Astrocyte of the spinal cord (primary cell): ENCODE measurements around the gene PRRX2.
A peak's percentile ranks its signal among the peaks of the same experiment; 100 is the strongest.

ENCODE experiments used
- DNase-seq: peaks from one replicate; pipeline ENCODE4 v3.0.0; 2011; ENCODE audit warnings: low read depth, low spot score
- H3K4me3 ChIP-seq: 2 replicates; pipeline ENCODE4 v1.5.1; 2011; ENCODE audit warnings: low read depth, mild to moderate bottlenecking, low read length, moderate library complexity
- CTCF ChIP-seq: IDR thresholded peaks from 2 replicates; pipeline ENCODE4 v1.5.1; 2012; ENCODE audit warnings: low read depth, mild to moderate bottlenecking, low read length, inconsistent platforms
- in situ Hi-C: cut with HindIII; loops from 2 replicates; pipeline ENCODE4 v1.10.0; 2017; ENCODE audit warnings: low sequenced_read_pairs

Gene PRRX2

GRCh38 chr9:129641750-129642585 lies 23.5 kb upstream of the PRRX2 start, which contains the start of gene ASB6:
TSS of gene ASB6 (minus strand) at chr9:129642151. CDS start at chr9:129641999, 152 bp downstream.
- peak; percentile 77 for TF ChIP-seq CTCF
- H3K4me3 ChIP-seq: peak within 1 kb of the TSS; percentile 96
- peak; percentile 98 for DNase-seq
- in situ Hi-C loops: no loop called here

- H3K4me3 ChIP-seq: no peak overlapping the region
- in situ Hi-C loops: no loop called here
- no peak for TF ChIP-seq CTCF
- no peak for DNase-seq
Measured at GRCh38 chr9:129643706-129644105, 21.7 kb upstream of the PRRX2 start.

GRCh38 chr9:129644365-129644764 lies 21.1 kb upstream of the PRRX2 start:
- TF ChIP-seq CTCF: no peak
- in situ Hi-C loops: no loop called here
- H3K4me3 ChIP-seq: no peak overlapping the region
- DNase-seq: no peak

- DNase-seq: no peak
- no peak overlapping the region for H3K4me3 ChIP-seq
- TF ChIP-seq CTCF: no peak
- in situ Hi-C loops: no loop called here
Measured at GRCh38 chr9:129644902-129645301, 20.5 kb upstream of the PRRX2 start.

- in situ Hi-C loops: no loop called here
- H3K4me3 ChIP-seq: no peak overlapping the region
- no peak for DNase-seq
- TF ChIP-seq CTCF: no peak
Measured at GRCh38 chr9:129646252-129646651, 19.2 kb upstream of the PRRX2 start.

- no peak for TF ChIP-seq CTCF
- H3K4me3 ChIP-seq: no peak overlapping the region
- DNase-seq: no peak
- in situ Hi-C loops: no loop called here
Measured at GRCh38 chr9:129646654-129647053, 18.8 kb upstream of the PRRX2 start.
